DMS153 treated with DMSO at 0.1 percent for 48 hours (cell line): ENCODE data around the gene EMILIN2.

Source experiments
- DNase-seq: peaks from one replicate; lab custom pipeline; 2025; ENCODE audit not compliant: unreplicated experiment; lab: John Stamatoyannopoulos, UW

Gene EMILIN2

GRCh38 chr18:2872095-2872494 lies 25.3 kb downstream of the EMILIN2 start:
- DNase-seq = no peak

- no peak for DNase-seq
These were observed 28.0 kb downstream of the EMILIN2 start for GRCh38 chr18:2874765-2875164.

DNA sequence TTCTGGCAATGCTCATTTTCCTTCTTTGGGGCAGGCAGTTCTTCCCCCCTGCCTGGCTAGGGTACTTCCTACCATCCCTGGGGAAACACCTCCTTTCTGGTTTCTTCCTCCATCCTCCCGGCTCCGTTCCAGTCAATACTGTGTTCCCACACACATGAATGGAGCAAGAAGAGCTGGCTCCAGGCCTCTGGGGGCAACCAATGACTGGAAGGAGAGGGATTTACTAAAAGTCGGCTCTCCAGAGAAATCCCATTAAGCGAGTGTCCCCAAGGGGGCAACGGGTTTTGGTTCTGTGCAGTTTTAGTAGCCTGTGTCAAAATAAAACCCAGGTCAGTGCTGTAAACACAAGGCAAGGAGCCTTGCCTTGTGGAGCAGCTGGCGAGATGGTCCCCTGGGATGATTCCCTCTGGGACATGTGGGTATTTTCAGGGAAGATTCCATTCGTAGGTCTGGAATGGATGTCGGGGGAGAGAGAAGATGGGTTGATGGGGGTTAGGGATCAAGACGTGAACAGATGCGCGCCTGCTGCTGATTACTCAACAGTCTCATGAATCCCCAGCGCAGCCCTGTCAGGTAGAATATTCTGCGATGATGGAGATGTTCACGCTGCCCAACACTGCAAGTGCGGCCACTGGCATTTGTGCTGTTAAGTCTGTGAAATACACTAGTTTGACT lies 32.0 kb downstream of the EMILIN2 start:
- no peak for DNase-seq

GRCh38 chr18:2879889-2880288 lies 33.1 kb downstream of the EMILIN2 start:
- no peak for DNase-seq

- DNase-seq = no peak
These were observed 33.7 kb downstream of the EMILIN2 start for GRCh38 chr18:2880473-2880872.

- no peak for DNase-seq
These were observed 34.5 kb downstream of the EMILIN2 start for GRCh38 chr18:2881088-2881839.

DNA sequence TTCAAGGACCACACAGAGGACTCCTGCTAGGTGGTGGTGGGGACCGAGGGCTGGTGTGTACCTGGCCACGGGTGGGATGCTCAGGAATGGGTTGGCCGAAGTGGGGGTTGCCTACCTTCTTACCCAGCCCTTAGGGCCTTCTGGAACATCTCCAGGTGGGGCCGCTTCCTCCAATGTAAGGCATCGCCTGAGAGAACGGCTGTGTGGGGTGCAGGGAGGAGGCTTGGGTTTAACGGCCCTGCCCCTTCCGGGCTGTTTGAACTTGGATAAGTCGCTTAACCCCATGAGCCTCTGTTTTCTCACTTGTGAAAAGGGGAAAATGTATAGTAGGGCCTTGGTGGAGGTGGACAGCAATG lies 35.0 kb downstream of the EMILIN2 start:
- DNase-seq = no peak

DNA sequence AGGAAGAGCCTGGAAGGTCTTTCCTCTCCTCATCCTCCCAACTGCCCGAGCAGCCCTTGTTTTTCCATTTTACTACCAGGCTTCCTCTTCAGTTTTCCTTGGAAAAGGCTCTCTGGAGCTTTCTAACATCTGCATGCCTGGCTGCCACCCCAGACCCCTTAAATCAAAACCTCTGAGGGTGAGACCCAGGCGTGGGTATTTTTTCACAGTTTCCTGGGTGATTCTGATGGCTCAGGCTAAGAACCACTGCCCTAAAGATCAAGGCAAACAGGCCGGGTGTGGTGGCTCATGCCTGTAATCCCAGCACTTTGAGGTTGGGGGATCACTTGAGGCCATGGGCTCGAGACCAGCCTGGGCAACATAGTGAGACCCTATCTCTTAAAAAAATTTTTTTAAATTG lies 35.4 kb downstream of the EMILIN2 start:
- DNase-seq = no peak

DNA sequence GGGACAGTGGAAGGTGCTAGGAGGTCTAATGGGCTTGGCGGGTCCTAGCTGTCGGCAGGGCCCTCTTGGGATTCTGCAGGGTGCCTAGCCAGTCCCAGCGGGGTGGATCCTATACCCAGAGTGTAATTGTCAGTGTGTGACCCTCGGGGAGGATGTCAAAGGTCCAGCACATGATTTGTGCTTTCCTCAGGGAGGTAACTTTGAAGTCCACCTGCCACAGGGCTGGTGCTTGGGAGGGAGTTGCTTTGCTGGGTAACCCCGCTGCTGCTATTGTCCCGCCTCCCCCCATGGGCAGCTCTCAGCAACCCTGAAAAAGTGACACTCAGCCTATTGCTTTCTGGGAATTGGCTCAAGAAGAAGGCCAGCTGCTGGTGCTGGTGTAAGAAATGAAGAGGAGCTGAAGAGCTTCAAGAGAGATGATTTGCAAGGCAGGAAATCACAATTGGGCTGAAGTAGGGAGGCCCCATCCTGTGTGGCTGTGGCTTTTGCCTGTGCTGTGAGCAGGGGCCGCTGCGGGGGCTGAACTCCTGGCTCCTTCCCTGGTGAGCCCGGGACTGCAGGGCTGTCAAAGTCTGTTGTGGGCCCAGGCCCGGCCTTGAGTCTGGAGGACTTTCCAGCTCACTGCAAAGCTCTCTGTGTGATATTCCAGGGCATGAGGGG lies 36.4 kb downstream of the EMILIN2 start:
- DNase-seq = no peak

DNA sequence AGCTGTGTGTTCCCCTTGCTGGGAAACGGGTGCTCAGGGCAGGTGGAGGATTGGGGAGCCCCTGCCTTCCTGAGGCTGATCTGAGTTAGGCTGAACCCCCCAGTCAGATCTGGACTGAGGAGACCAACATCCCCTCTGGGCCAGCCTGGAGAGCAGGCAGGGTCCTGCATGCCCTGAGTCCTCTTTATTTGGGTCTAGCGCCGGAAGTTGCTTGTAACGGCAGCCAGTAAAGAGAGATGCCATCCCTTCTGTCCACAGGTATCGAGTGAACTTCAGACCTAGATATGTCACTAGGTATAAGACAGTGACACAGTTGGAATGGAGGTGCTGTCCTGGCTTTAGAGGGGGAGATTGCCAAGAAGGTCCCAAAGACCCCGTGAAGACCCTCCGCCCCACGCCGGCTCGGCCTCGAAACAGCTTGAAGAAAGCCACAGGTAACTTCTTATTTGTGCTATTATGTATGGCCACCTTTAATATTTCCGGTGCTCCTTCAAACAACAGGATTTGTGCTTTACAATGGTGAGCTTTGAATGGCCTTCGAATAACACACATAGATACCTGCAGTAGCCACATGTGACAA lies 38.0 kb downstream of the EMILIN2 start:
- no peak for DNase-seq

- no peak for DNase-seq
These were observed 40.7 kb downstream of the EMILIN2 start for GRCh38 chr18:2887470-2887869.

GRCh38 chr18:2889761-2890192 lies 43.0 kb downstream of the EMILIN2 start:
- DNase-seq = no peak

DNA sequence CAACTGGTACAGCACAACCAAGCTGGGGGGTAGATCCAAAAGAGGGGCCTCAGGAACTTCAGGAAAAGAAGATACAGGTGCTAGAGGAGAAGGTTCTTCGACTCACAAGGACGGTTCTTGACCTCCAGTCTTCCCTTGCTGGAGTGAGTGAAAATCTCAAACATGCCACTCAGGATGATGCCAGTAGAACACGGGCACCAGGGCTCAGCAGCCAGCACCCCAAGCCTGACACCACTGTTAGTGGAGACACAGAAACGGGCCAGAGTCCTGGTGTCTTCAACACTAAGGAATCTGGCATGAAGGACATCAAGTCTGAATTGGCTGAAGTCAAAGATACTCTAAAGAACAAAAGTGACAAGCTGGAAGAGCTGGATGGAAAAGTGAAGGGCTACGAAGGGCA lies 43.8 kb downstream of the EMILIN2 start:
- no peak for DNase-seq

DNA sequence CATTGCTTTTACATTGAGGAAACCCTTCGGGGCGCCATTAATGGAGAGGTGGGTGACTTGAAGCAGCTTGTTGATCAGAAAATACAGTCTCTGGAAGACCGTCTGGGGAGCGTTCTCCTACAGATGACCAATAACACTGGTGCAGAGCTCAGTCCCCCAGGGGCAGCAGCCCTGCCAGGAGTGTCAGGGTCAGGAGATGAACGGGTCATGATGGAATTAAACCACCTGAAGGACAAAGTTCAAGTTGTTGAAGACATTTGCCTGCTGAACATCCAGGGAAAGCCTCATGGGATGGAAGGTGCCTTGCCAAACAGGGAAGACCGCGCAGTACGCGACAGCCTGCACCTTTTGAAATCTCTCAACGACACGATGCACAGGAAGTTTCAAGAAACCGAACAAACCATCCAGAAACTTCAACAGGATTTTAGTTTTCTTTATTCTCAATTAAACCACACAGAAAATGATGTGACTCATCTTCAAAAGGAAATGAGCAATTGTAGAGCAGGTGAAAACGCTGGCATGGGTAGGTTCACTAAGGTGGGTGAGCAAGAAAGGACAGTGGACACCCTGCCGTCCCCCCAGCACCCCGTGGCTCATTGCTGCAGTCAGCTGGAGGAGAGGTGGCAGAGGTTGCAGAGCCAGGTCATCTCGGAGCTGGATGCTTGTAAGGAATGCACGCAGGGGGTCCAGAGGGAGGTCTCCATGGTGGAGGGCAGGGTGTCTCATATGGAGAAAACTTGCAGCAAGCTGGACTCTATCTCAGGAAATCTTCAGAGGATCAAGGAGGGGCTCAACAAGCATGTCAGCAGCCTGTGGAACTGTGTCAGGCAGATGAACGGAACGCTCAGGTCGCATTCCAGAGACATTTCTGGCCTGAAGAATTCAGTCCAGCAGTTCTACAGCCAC lies 45.0 kb downstream of the EMILIN2 start:
- DNase-seq = no peak

DNA sequence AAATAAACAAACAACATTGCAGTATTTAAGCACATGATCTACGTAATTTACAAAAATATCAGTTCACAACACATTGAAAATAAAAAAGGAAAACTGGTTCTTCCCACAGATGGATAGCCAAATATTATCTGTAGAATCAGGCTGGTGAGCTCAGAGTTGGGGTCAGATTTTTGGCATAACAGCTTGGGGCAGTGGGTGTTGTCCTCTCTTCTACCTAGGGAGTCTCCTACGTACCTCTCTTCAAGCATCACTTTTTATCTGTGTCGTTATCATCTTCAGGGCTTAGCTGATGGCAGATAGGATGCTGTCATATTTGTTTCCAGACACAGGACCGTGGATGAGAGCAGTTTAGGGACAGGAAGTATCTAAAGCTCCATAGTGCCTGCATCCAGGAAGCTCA lies 46.2 kb downstream of the EMILIN2 start:
- DNase-seq = no peak

GRCh38 chr18:2893676-2894075 lies 46.9 kb downstream of the EMILIN2 start:
- no peak for DNase-seq

- no peak for DNase-seq
These were observed 47.5 kb downstream of the EMILIN2 start for GRCh38 chr18:2894131-2894840.

DNA sequence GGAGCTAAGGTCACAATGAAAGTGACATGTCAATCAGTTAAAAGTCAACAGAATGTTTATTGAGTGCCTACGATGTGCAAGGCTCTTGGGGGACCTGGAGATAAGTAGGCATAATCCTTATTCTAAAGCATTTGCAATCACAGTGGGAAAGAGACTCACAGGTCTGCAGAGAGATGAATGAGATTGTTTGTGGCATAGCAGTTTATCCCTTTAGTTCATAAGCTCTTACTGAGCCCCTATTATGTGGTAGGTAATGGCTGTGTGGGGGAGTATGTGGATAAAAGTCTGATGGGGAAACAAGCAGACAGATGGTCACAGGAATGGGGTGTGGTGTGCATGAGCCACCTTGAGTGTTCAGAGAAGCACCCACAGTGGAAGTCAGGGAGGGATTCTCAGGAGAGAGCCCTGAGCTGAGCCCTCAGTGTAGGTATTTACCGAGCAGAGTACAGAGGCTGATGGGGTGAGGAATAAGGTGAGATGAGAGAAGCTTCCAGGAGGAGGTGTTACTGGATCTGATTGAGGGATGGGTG lies 48.1 kb downstream of the EMILIN2 start:
- DNase-seq = no peak

DNA sequence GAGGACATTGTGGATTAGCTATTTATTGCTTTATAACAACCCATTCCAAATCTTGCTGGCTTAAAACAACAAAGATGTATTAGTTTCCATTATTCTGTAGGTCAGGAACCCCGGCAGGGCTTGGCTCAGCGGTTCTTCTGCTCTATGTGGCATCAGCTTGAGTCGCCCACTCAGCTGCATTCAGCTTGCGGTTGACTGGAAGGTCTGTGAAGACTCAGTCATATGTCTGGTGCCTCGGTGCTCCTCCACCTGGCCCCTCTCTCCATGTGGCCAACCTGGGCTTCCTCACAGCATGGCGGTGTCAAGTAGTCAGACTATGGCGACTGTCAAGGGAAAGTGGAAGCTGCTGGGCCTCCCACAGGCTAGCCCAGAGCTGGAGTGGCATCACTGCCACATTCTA lies 48.6 kb downstream of the EMILIN2 start:
- no peak for DNase-seq

DNA sequence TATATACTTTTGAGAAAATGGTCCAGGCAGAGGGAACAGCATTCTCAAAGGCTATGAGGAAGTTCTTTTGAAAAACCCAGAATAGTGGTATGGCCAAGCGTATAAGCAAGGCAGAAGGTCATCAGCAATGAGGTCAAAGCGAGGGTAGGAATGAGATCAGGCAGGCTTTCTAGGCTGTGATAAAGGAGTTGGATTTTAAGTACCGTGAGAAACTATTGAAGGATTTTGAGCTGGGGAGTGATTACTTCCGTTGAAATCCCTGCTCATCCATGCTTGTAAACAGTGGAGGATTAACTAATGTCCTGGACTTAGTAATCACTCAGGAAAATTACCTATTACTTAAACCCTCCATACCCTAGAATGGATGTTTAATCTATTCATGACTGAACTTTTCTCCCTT lies 50.2 kb downstream of the EMILIN2 start:
- DNase-seq = no peak
